IMR-90 (cell line): ENCODE results near the gene TENM4. TPM values are rescaled to one million over a fixed set of nuclear protein-coding genes. Genes with fewer than 3 reads are reported as not detected.

Source experiments
- ATAC-seq: fragments of 200-7000 bp; cut with Tn5 transposase; 2 replicates; pipeline ENCODE4 v1.9.1; 2020; ENCODE audit warnings: low read depth, mild to moderate bottlenecking, moderate library complexity
- BruUV-seq: library from RNA; stranded (reverse); fragments of 400-500 nt; replicated peaks from 2 replicates; lab custom pipeline; 2021; lab: Mats Ljungman, UMichigan
- CTCF ChIA-PET: fragments of 300-600 bp; formaldehyde crosslinking; extraction: SDS; loops from one replicate; lab custom pipeline; 2021; ENCODE audit warnings: antibody characterized with exemption; lab: Yijun Ruan, JAX
- POLR2A ChIA-PET: fragments of 300-600 bp; sonication (Branson Sonifier 250); formaldehyde crosslinking; loops from one replicate; lab custom pipeline; 2022; ENCODE audit warnings: antibody characterized with exemption; ENCODE audit not compliant: unreplicated experiment; lab: Charles Lee
- DNase-seq: peaks from one replicate; pipeline ENCODE4 v3.0.0; 2013
- H2AFZ ChIP-seq: replicated peaks from 2 replicates; pipeline ENCODE3; 2013; ENCODE audit warnings: low read length, mild to moderate bottlenecking; ENCODE audit not compliant: poor library complexity
- H2AK5ac ChIP-seq: 2 replicates; pipeline ENCODE4 v1.6.1; 2013; ENCODE audit warnings: low read depth, low read length, inconsistent platforms
- H2AK9ac ChIP-seq: replicated peaks from 2 replicates; pipeline ENCODE3; 2013; ENCODE audit warnings: mild to moderate bottlenecking, low read depth, low read length, moderate library complexity; ENCODE audit not compliant: poor library complexity
- H2BK120ac ChIP-seq: 2 replicates; pipeline ENCODE4 v1.6.1; 2013; ENCODE audit warnings: low read depth, low read length, inconsistent platforms
- H2BK15ac ChIP-seq: 3 replicates; pipeline ENCODE4 v1.6.1; 2013; ENCODE audit warnings: low read depth, low read length, inconsistent platforms
- H2BK20ac ChIP-seq: 2 replicates; pipeline ENCODE4 v1.6.1; 2013; ENCODE audit warnings: low read depth, mild to moderate bottlenecking, inconsistent platforms, low read length, moderate library complexity
- H2BK5ac ChIP-seq: 2 replicates; pipeline ENCODE4 v1.6.1; 2013; ENCODE audit warnings: mild to moderate bottlenecking, low read depth, low read length, inconsistent platforms; ENCODE audit not compliant: poor library complexity, severe bottlenecking
- H3K14ac ChIP-seq: replicated peaks from 2 replicates; pipeline ENCODE4 v1.6.1; 2013; ENCODE audit warnings: low read depth, low read length, inconsistent platforms
- H3K18ac ChIP-seq: 2 replicates; pipeline ENCODE4 v1.6.1; 2013; ENCODE audit warnings: low read depth, low read length, control low read depth
- H3K23ac ChIP-seq: 2 replicates; pipeline ENCODE4 v1.6.1; 2013; ENCODE audit warnings: low read depth, low read length, inconsistent platforms
- H3K27ac ChIP-seq: 2 replicates; pipeline ENCODE4 v1.5.1; 2013; ENCODE audit warnings: mild to moderate bottlenecking, control low read depth, low read length; ENCODE audit not compliant: insufficient read depth
- H3K27me3 ChIP-seq: 2 replicates; pipeline ENCODE4 v1.6.1; 2013; ENCODE audit warnings: low read length; ENCODE audit not compliant: control insufficient read depth, insufficient read depth
- H3K36me3 ChIP-seq: 2 replicates; pipeline ENCODE4 v1.6.1; 2013; ENCODE audit warnings: low read length, mixed read lengths; ENCODE audit not compliant: control insufficient read depth, insufficient read depth
- H3K4ac ChIP-seq: 2 replicates; pipeline ENCODE4 v1.6.1; 2013; ENCODE audit warnings: low read depth, low read length, inconsistent platforms
- H3K4me1 ChIP-seq: 2 replicates; pipeline ENCODE4 v1.6.1; 2013; ENCODE audit warnings: low read length, mixed read lengths; ENCODE audit not compliant: control insufficient read depth, insufficient read depth
- H3K4me2 ChIP-seq: 2 replicates; pipeline ENCODE4 v1.6.1; 2013; ENCODE audit warnings: low read depth, mild to moderate bottlenecking, control low read depth, low read length, moderate library complexity
- H3K4me3 ChIP-seq: 2 replicates; pipeline ENCODE4 v1.5.1; 2013; ENCODE audit warnings: low read depth, mild to moderate bottlenecking, control low read depth, low read length, moderate library complexity; ENCODE audit not compliant: insufficient read depth
- H3K56ac ChIP-seq: 2 replicates; pipeline ENCODE4 v1.6.1; 2013; ENCODE audit warnings: low read length, inconsistent platforms; ENCODE audit not compliant: insufficient read depth; ENCODE audit errors: extremely low read depth
- H3K79me1 ChIP-seq, 2 experiments: 2 replicates each; pipeline ENCODE4 v1.6.1; 2013; ENCODE audit warnings: low read length in 2 of 2, inconsistent platforms in 1 of 2, low read depth in 1 of 2
- H3K9ac ChIP-seq: 2 replicates; pipeline ENCODE4 v1.6.1; 2013; ENCODE audit warnings: low read depth, low read length, control low read depth
- H3K9me1 ChIP-seq: 2 replicates; pipeline ENCODE4 v1.6.1; 2013; ENCODE audit warnings: low read length, inconsistent platforms; ENCODE audit not compliant: insufficient read depth
- H3K9me3 ChIP-seq: 2 replicates; pipeline ENCODE4 v1.6.1; 2013; ENCODE audit warnings: low read length; ENCODE audit not compliant: control insufficient read depth, insufficient read depth
- H4K20me1 ChIP-seq: 2 replicates; pipeline ENCODE4 v1.6.1; 2013; ENCODE audit warnings: low read length, inconsistent platforms; ENCODE audit not compliant: insufficient read depth
- H4K5ac ChIP-seq: 2 replicates; pipeline ENCODE4 v1.6.1; 2013; ENCODE audit warnings: mild to moderate bottlenecking, low read depth, low read length, control low read depth
- H4K8ac ChIP-seq, 2 experiments: 2 replicates each; pipeline ENCODE4 v1.6.1; 2013; ENCODE audit warnings: low read depth in 2 of 2, low read length in 2 of 2, control low read depth in 1 of 2, inconsistent platforms in 1 of 2
- H4K91ac ChIP-seq: 2 replicates; pipeline ENCODE4 v1.6.1; 2013; ENCODE audit warnings: low read depth, low read length, inconsistent platforms; ENCODE audit not compliant: insufficient read depth
- CTCF ChIP-seq: conservative IDR thresholded peaks from 2 replicates; pipeline ENCODE4 v1.5.1; 2012; ENCODE audit warnings: mild to moderate bottlenecking, low read depth, low read length, improper control_type of control experiment
- MAFK ChIP-seq: IDR thresholded peaks from 2 replicates; pipeline ENCODE4 v1.6.1; 2012; ENCODE audit warnings: low read depth, low read length, improper control_type of control experiment
- WGBS, 2 experiments: methylation state at CpG; one replicate each; pipeline versions ENCODE4 v1.1.5 to v1.1.7; 2013; ENCODE audit warnings: missing lambda C conversion rate in 2 of 2; ENCODE audit not compliant: insufficient read length in 1 of 2; ENCODE audit errors: extremely low coverage in 2 of 2; 5-methylcytosine and 5-hydroxymethylcytosine counted together
- dilution Hi-C: fragments of 300-500 bp; cut with HindIII; formaldehyde crosslinking; loops from one replicate; pipeline ENCODE4 v1.14.3; 2018; ENCODE audit warnings: low sequenced_read_pairs; ENCODE audit not compliant: unreplicated experiment
- in situ Hi-C: fragments of 300-500 bp; cut with MboI; formaldehyde crosslinking; loops from 3 replicates; pipeline ENCODE4 v1.14.3; 2019; ENCODE audit warnings: low sequenced_read_pairs, inconsistent platforms, mixed read lengths
- intact Hi-C: fragments of 100-400 bp; cut with micrococcal nuclease; formaldehyde crosslinking; loops from 2 replicates; pipeline ENCODE4 v1.10.0; 2022
- polyA plus RNA-seq, 3 experiments: library from polyadenylated mRNA; depleted of rRNA; stranded (reverse); fragments of >200 nt; gene quantifications; 2 replicates each; pipeline ENCODE4 v1.2.3, GENCODE V29; 2012; ENCODE audit warnings: low replicate concordance in 1 of 3
- total RNA-seq: library from RNA; depleted of rRNA; stranded (reverse); fragments of >200 nt; gene quantifications from 2 replicates; pipeline ENCODE4 v1.2.3, GENCODE V29; 2012

TENM4 gene
- total and polyA plus RNA-seq, 2 of the 4 experiments (the other 2 are of a cell fraction), result 7.4 to 9.0 TPM

- in situ Hi-C loops, result no loop called here
- H3K4me2 ChIP-seq, result no peak overlapping the region
- no peak overlapping the region for H4K91ac ChIP-seq
- H2AK5ac ChIP-seq, result no peak overlapping the region
- BruUV-seq, result no TSS peak
- no peak overlapping the region for H4K8ac ChIP-seq
- H3K9me1 ChIP-seq, result peaks cover 16% of the 10 kb centered on the region
- DNase-seq (no peak), ATAC-seq (no peak)
- intact Hi-C loops, result loop anchor here (10.0 kb wide), 1 partner anchor 290 kb away; no protein-coding TSS in a partner anchor
- no peak overlapping the region for H3K4ac ChIP-seq
- no peak overlapping the region for H3K4me3 ChIP-seq
- ChIA-PET CTCF (no interaction called here), POLR2A (no interaction called here)
- no peak overlapping the region for H3K9ac ChIP-seq
- H2BK20ac ChIP-seq, result no peak overlapping the region
- H4K5ac ChIP-seq, result no peak overlapping the region
- no peak overlapping the region for H3K27ac ChIP-seq
- H3K4me1 ChIP-seq, result peaks cover 16% of the 10 kb centered on the region
- WGBS, 2 experiments, result no CpG with 5 or more reads among the region's 5 CpGs
- no peaks in the 10 kb centered on the region for H3K36me3 ChIP-seq
- no peak overlapping the region for H2AK9ac ChIP-seq
- H3K9me3 ChIP-seq, result no peaks in the 10 kb centered on the region
- no peak overlapping the region for H2BK5ac ChIP-seq
- TF ChIP-seq CTCF (no peak), MAFK (peak; percentile 92)
- H3K27me3 ChIP-seq, result no peaks in the 10 kb centered on the region
- H3K14ac ChIP-seq, result no peak overlapping the region
- no peaks in the 10 kb centered on the region for H3K79me1 ChIP-seq
- H2BK120ac ChIP-seq, result no peak overlapping the region
- no peaks in the 10 kb centered on the region for H4K20me1 ChIP-seq
- dilution Hi-C loops, result no loop called here
- no peak overlapping the region for H3K18ac ChIP-seq
- H2BK15ac ChIP-seq, result no peak overlapping the region
- no peak overlapping the region for H3K56ac ChIP-seq
- no peak overlapping the region for H2AFZ ChIP-seq
- no peak overlapping the region for H3K23ac ChIP-seq
Measured at GRCh38 chr11:79084382-79084781, 356.4 kb downstream of the TENM4 start.
